Astrocyte (in vitro differentiated cells and primary cell): ENCODE data around the gene CLIC1. TPM values are rescaled to one million over a fixed set of nuclear protein-coding genes. Genes with fewer than 3 reads are reported as not detected.

Source experiments
- DNase-seq: peaks from one replicate; pipeline ENCODE4 v3.0.0-alpha.2; 2010; ENCODE audit warnings: low read depth
- FAIRE-seq: peaks from 2 replicates; lab custom pipeline; 2011; peaks lifted over from hg19 to GRCh38; lab: Jason Lieb, UNC
- H2AFZ ChIP-seq: 2 replicates; pipeline ENCODE4 v1.6.0; 2012; ENCODE audit warnings: low read depth, low read length, inconsistent platforms
- H3K27ac ChIP-seq: 2 replicates; pipeline ENCODE4 v1.5.1; 2011; ENCODE audit warnings: low read depth, low read length, inconsistent platforms
- H3K27me3 ChIP-seq: 2 replicates; pipeline ENCODE4 v1.6.0; 2011; ENCODE audit warnings: low read length, inconsistent platforms; ENCODE audit not compliant: insufficient read depth
- H3K36me3 ChIP-seq: 2 replicates; pipeline ENCODE4 v1.5.1; 2011; ENCODE audit warnings: low read length, inconsistent platforms; ENCODE audit not compliant: insufficient read depth
- H3K4me1 ChIP-seq: 2 replicates; pipeline ENCODE4 v1.5.1; 2011; ENCODE audit warnings: low read length, inconsistent platforms; ENCODE audit not compliant: insufficient read depth
- H3K4me2 ChIP-seq: 2 replicates; pipeline ENCODE4 v1.6.0; 2012; ENCODE audit warnings: low read length, inconsistent platforms
- H3K4me3 ChIP-seq: 2 replicates; pipeline ENCODE4 v1.5.1; 2011; ENCODE audit warnings: low read depth, mild to moderate bottlenecking, low read length, inconsistent platforms; ENCODE audit not compliant: insufficient read depth
- H3K79me2 ChIP-seq: 2 replicates; pipeline ENCODE4 v1.6.0; 2012; ENCODE audit warnings: mild to moderate bottlenecking, low read length, inconsistent platforms; ENCODE audit not compliant: insufficient read depth
- H3K9ac ChIP-seq: 2 replicates; pipeline ENCODE4 v1.6.0; 2012; ENCODE audit warnings: mild to moderate bottlenecking, low read length, inconsistent platforms
- H3K9me3 ChIP-seq: 2 replicates; pipeline ENCODE4 v1.5.1; 2012; ENCODE audit warnings: low read depth, mild to moderate bottlenecking, low read length, inconsistent platforms; ENCODE audit not compliant: insufficient read depth
- H4K20me1 ChIP-seq: 2 replicates; pipeline ENCODE4 v1.6.0; 2012; ENCODE audit warnings: low read length, inconsistent platforms; ENCODE audit not compliant: insufficient read depth
- H3K27ac Mint-ChIP-seq: one replicate; pipeline ENCODE4 v1.8.0; 2021; ENCODE audit warnings: mild to moderate bottlenecking, mixed read lengths; ENCODE audit not compliant: unreplicated experiment
- H3K27me3 Mint-ChIP-seq: one replicate; pipeline ENCODE4 v1.8.0; 2021; ENCODE audit warnings: low read depth, mixed read lengths; ENCODE audit not compliant: unreplicated experiment
- H3K36me3 Mint-ChIP-seq: one replicate; pipeline ENCODE4 v1.8.0; 2021; ENCODE audit warnings: low read depth, mixed read lengths; ENCODE audit not compliant: unreplicated experiment
- H3K4me1 Mint-ChIP-seq: one replicate; pipeline ENCODE4 v1.8.0; 2021; ENCODE audit warnings: low read depth, mixed read lengths; ENCODE audit not compliant: unreplicated experiment
- H3K4me3 Mint-ChIP-seq: one replicate; pipeline ENCODE4 v1.8.0; 2021; ENCODE audit warnings: mild to moderate bottlenecking, moderate library complexity, mixed read lengths; ENCODE audit not compliant: unreplicated experiment
- H3K9me3 Mint-ChIP-seq: one replicate; pipeline ENCODE4 v1.8.0; 2021; ENCODE audit warnings: mild to moderate bottlenecking, mixed read lengths; ENCODE audit not compliant: unreplicated experiment
- CTCF ChIP-seq: IDR thresholded peaks from 2 replicates; pipeline ENCODE4 v1.5.1; 2011; ENCODE audit warnings: low read depth, mild to moderate bottlenecking, inconsistent platforms, low read length, moderate library complexity; ENCODE audit not compliant: insufficient read depth
- EZH2 ChIP-seq: IDR thresholded peaks from 2 replicates; pipeline ENCODE4 v1.6.1; 2012; ENCODE audit warnings: mild to moderate bottlenecking, low read length, inconsistent platforms; ENCODE audit not compliant: insufficient read depth
- total RNA-seq: library from RNA; stranded (reverse); gene quantifications from 2 replicates; pipeline ENCODE4 v1.2.1, GENCODE V29; 2021

Gene CLIC1
- total RNA-seq, 1 donor from 2014 or later: 518 TPM

GRCh38 chr6:31708224-31708623, 28.1 kb downstream of the CLIC1 start:
- Mint-ChIP-seq H3K27ac (no peak overlapping the region), H3K36me3 (peaks cover 2% of the 10 kb centered on the region), H3K9me3 (no peaks in the 10 kb centered on the region), H3K27me3 (peaks cover 20% of the 10 kb centered on the region), H3K4me1 (peaks cover 2% of the 10 kb centered on the region), H3K4me3 (no peak overlapping the region)
- H3K27ac ChIP-seq: no peak overlapping the region
- TF ChIP-seq EZH2 (no peak), CTCF (no peak)
- H3K4me3 ChIP-seq: no peak overlapping the region
- H3K79me2 ChIP-seq: no peaks in the 10 kb centered on the region
- no peaks in the 10 kb centered on the region for H3K9me3 ChIP-seq
- no peaks in the 10 kb centered on the region for H3K36me3 ChIP-seq
- H2AFZ ChIP-seq: no peak overlapping the region
- no peak overlapping the region for H3K4me2 ChIP-seq
- FAIRE-seq: no peak
- no peaks in the 10 kb centered on the region for H4K20me1 ChIP-seq
- peaks cover 2% of the 10 kb centered on the region for H3K27me3 ChIP-seq
- H3K4me1 ChIP-seq: peaks cover 6% of the 10 kb centered on the region
- DNase-seq: no peak
- H3K9ac ChIP-seq: no peak overlapping the region

GRCh38 chr6:31707701-31708100, 28.6 kb downstream of the CLIC1 start:
- Mint-ChIP-seq H3K27ac (no peak overlapping the region), H3K36me3 (peaks cover 2% of the 10 kb centered on the region), H3K4me1 (peaks cover 3% of the 10 kb centered on the region), H3K4me3 (no peak overlapping the region), H3K9me3 (no peaks in the 10 kb centered on the region), H3K27me3 (peaks cover 18% of the 10 kb centered on the region)
- Histone ChIP-seq H3K9ac (no peak overlapping the region), H3K27ac (no peak overlapping the region), H3K79me2 (peaks cover 3% of the 10 kb centered on the region), H4K20me1 (no peaks in the 10 kb centered on the region), H3K4me3 (no peak overlapping the region), H3K27me3 (peaks cover 2% of the 10 kb centered on the region), H2AFZ (no peak overlapping the region), H3K4me1 (peaks cover 6% of the 10 kb centered on the region), H3K4me2 (no peak overlapping the region), H3K36me3 (no peaks in the 10 kb centered on the region), H3K9me3 (no peaks in the 10 kb centered on the region)
- FAIRE-seq: no peak
- no peak for DNase-seq
- no peak for TF ChIP-seq EZH2
- TF ChIP-seq CTCF: no peak

DNA sequence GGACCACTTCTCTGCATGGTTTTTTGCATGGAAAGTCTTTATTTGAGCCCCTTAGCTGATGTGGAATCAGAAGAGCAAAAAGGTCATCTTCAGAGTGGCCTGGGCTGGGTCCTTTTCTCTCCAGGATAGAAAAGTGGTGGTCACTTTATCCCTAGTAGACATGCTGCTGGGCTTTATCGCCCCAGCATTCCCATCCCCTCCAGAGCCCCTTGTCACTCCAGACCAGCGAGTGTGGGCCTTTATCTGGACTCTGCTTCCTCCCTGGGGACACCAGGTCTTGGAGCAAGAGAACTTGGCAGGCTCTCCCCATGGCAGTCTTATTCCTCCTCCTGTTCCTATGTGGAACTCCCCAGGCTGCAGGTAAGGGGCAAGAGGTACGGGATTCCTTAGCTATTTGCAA, 29.7 kb downstream of the CLIC1 start, which contains the start of gene LY6G6F:
Gene LY6G6F, plus strand, starts transcription at position 268 of the 400 bp plus-strand sequence. Its CDS starts 41 bp downstream, at position 309.
- no peak for FAIRE-seq
- Histone ChIP-seq H3K36me3 (no peaks in the 10 kb centered on the region), H3K27ac (no peak within 1 kb of the TSS), H3K4me2 (no peak within 1 kb of the TSS), H2AFZ (no peak within 1 kb of the TSS), H3K4me3 (no peak within 1 kb of the TSS), H3K4me1 (peaks cover 12% of the 10 kb centered on the region), H3K27me3 (no peaks in the 10 kb centered on the region), H4K20me1 (peaks cover 8% of the 10 kb centered on the region), H3K79me2 (peaks cover 14% of the 10 kb centered on the region), H3K9ac (no peak within 1 kb of the TSS), H3K9me3 (no peaks in the 10 kb centered on the region)
- no peak for DNase-seq
- Mint-ChIP-seq H3K36me3 (peaks cover 4% of the 10 kb centered on the region), H3K4me3 (no peak within 1 kb of the TSS), H3K4me1 (peaks cover 6% of the 10 kb centered on the region), H3K9me3 (no peaks in the 10 kb centered on the region), H3K27me3 (peaks cover 13% of the 10 kb centered on the region), H3K27ac (no peak within 1 kb of the TSS)
- TF ChIP-seq CTCF (no peak), EZH2 (no peak)
